Ascending aorta (tissue), 2 donors: ENCODE data around the gene SYT6. TPM values are rescaled to one million over a fixed set of nuclear protein-coding genes. Genes with fewer than 3 reads are reported as not detected.

Experiments
- DNase-seq, 2 donors: peaks; one replicate each; pipeline ENCODE4 v3.0.0-alpha.2; 2019; ENCODE audit warnings: low spot score in 2 of 2
- H3K27ac ChIP-seq, 2 donors: fragments of 200-600 bp; sonication (generic); one replicate each; pipeline ENCODE4 v1.5.1; 2016 to 2017; ENCODE audit warnings: mild to moderate bottlenecking in 1 of 2
- H3K27me3 ChIP-seq: fragments of 200-600 bp; sonication (generic); one replicate; pipeline ENCODE4 v1.5.1; 2017
- H3K36me3 ChIP-seq, 2 donors: fragments of 200-600 bp; sonication (generic); one replicate each; pipeline ENCODE4 v1.5.1; 2016
- H3K4me1 ChIP-seq, 2 donors: fragments of 200-600 bp; sonication (generic); one replicate each; pipeline ENCODE4 v1.5.1; 2016 to 2017; ENCODE audit warnings: mild to moderate bottlenecking in 1 of 2
- H3K4me3 ChIP-seq, 2 donors: fragments of 200-600 bp; sonication (generic); one replicate each; pipeline ENCODE4 v1.5.1; 2016 to 2017; ENCODE audit warnings: mild to moderate bottlenecking in 1 of 2
- H3K9me3 ChIP-seq, 2 donors: fragments of 200-600 bp; sonication (generic); one replicate each; pipeline ENCODE4 v1.5.1; 2016
- intact Hi-C: fragments of 100-400 bp; cut with DNase I; formaldehyde crosslinking; loops from one replicate; pipeline ENCODE4 v1.15.1; 2023
- total RNA-seq: library from RNA; depleted of rRNA; stranded (reverse); fragments of >200 nt; gene quantifications from one replicate; pipeline ENCODE4 v1.1.0, GENCODE V29; 2016
- TF ChIP-seq, protein P1 (sequence below), 3 experiments: fragments of 200-600 bp in 2 of 3; fragments of 450-650 bp in 1 of 3; sonication (generic) in 2 of 3; IDR thresholded peaks; one replicate each; pipeline ENCODE4 v1.5.1; 2016 to 2019; ENCODE audit warnings: antibody characterized with exemption in 3 of 3, mild to moderate bottlenecking in 1 of 3, moderate library complexity in 1 of 3

The SYT6 gene
- total RNA-seq, 1 donor from 2014 or later, result not detected

DNA sequence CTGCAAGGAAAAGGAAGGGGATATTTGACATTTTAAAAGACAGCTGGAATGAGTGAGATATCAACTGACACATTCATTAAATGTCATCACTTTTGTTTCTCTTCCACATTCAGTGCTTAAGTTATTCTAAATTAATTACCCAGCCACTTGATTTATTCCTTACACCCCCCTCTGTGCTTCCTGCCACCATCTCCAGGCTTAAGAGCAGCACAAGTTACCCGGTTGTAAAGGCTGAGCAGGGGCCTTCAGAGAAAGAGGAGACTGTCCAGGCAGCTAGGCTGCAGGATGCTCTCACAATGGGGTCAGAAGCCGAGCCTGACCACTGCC lies 71.4 kb downstream of the SYT6 start:
- TF ChIP-seq, protein P1, sequence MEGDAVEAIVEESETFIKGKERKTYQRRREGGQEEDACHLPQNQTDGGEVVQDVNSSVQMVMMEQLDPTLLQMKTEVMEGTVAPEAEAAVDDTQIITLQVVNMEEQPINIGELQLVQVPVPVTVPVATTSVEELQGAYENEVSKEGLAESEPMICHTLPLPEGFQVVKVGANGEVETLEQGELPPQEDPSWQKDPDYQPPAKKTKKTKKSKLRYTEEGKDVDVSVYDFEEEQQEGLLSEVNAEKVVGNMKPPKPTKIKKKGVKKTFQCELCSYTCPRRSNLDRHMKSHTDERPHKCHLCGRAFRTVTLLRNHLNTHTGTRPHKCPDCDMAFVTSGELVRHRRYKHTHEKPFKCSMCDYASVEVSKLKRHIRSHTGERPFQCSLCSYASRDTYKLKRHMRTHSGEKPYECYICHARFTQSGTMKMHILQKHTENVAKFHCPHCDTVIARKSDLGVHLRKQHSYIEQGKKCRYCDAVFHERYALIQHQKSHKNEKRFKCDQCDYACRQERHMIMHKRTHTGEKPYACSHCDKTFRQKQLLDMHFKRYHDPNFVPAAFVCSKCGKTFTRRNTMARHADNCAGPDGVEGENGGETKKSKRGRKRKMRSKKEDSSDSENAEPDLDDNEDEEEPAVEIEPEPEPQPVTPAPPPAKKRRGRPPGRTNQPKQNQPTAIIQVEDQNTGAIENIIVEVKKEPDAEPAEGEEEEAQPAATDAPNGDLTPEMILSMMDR (IDR thresholded peaks at IDR 0.05), result no peak
- no peaks in the 10 kb centered on the region for H3K27me3 ChIP-seq
- H3K4me1 ChIP-seq, result peaks cover 0 to 2% of the 10 kb centered on the region in 2 donors
- no peak for DNase-seq
- H3K9me3 ChIP-seq, result no peaks in the 10 kb centered on the region
- no peaks in the 10 kb centered on the region for H3K36me3 ChIP-seq
- H3K4me3 ChIP-seq, result no peak overlapping the region
- no peak overlapping the region for H3K27ac ChIP-seq
- intact Hi-C loops, result no loop called here

DNA sequence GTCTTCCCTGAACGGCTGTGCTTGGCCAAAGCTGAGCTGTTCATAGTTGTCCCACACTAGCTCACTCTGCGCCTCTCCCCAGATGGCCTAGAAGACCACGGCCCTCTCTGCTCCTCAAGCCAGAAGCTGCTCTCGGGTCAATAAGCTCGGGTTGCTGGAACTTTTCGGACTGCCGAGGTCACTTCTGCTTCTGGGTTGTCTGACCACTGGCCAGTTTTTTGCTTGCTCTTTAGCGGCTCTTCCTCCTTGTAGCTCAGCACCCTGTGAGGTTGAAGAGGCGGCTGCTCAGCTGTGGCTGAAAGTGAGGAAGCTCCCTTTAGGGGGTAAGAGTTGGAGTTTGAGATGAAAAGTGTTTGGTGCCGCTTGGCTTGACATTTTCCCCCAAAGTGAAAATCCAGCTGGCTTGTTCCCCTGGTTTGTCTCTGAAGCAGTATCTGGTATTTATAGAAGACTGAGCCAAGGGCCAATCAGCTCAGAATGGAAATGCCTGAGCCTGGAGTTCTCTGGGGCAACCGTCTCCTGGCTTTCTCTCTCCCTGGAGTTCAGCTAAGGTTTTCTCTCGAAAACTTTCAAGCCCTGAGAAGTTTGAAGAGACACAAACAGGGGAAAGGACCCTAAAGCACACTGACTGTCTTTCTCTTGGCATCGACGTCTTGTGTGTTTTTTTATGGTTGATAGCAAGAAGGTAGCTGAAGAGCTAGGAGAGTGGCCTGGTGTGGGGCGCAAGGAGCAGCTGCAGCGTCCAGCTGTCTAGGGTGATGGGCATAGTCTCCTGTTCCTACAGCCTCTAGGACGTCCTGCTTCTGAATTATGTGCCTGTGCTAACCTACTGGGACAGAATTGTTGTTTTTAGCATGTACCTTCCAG lies 72.0 kb downstream of the SYT6 start:
- no peak overlapping the region for H3K27ac ChIP-seq
- no peaks in the 10 kb centered on the region for H3K9me3 ChIP-seq
- TF ChIP-seq, protein P1 (IDR thresholded peaks at IDR 0.05), result no peak
- H3K4me1 ChIP-seq, result peaks cover 0 to 2% of the 10 kb centered on the region in 2 donors
- DNase-seq, result peak in 1 of 2 donors; percentile 64
- no peaks in the 10 kb centered on the region for H3K36me3 ChIP-seq
- intact Hi-C loops, result no loop called here
- H3K4me3 ChIP-seq, result peak overlapping the region in 1 of 2 donors; percentile 20
- no peaks in the 10 kb centered on the region for H3K27me3 ChIP-seq

DNA sequence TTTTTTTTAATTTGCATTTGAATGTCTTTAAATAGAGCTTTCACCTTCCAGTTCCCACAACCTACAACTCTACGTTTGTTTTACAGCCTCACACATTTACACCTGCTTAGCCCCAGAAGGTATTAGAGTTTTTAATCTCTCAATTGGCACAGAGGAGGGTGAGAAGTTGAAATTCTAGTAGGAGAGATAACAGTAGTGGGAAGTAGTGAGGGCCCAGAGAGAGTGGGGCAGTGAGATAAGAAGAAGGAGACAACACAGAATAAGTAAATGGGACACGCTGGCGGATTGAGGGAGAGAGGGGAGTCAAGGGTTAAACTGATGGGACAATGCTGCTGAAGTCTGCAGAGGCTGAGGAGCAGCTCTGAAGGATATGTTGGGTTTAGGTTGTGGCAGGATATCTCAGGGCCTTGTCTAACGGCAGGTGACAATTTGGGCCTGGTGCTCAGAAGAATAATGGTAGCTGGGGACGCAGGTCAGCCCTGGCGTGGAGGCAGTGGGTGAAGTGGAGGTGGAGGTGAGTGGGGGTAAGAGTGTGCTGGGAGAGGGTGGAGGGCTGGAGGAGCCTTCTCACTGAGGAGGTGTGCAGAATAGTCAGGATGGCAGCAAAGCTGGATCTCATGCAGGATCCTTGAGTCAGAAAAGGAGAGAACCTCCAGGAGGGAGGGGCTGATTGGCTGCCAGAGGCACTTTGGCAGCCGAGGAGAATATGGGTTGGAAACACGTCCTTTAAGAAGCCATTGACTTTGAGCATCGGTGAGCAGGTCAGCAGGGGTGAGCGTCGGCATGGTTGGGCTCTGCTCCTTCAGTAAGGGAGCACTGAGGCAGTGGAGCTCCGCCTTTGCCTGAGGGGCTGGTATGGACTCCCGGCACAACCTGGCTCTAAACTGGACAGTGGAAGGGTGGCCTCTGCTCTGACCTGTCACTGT lies 72.9 kb downstream of the SYT6 start:
- Histone ChIP-seq H3K4me1 (peaks cover 0 to 2% of the 10 kb centered on the region in 2 donors), H3K27me3 (no peaks in the 10 kb centered on the region), H3K36me3 (no peaks in the 10 kb centered on the region), H3K4me3 (no peak overlapping the region), H3K27ac (no peak overlapping the region), H3K9me3 (no peaks in the 10 kb centered on the region)
- no peak for DNase-seq
- intact Hi-C loops, result no loop called here
- TF ChIP-seq, protein P1 (IDR thresholded peaks at IDR 0.05), result no peak

DNA sequence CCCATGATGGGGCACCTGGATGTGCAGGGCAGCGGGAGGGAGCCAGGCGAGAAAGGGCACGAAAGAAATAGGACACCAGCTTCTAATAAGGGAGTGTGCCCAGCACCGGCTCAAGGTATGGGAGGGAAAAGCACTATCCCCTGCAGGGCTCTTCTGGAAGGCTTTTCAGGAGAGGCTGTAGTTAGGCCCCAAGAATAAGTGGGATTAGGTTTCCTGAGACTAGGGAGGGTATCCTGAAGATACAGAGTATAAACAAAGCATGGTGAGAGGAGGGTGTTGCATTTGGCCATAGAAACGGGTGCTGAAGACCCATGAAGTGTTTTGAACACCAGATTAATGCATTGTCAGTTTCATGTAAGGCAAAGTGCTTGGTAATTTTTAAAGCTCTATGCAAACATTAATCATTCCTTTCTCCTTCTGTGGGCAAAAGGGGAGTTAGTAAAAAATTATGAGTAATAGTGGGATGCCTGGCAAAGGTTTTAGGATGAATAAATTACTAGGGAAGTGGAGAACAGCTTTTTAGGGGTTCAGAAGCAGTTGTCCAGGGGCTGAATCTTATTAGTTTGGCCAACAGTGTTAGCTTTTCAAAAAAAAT lies 74.0 kb downstream of the SYT6 start:
- Histone ChIP-seq H3K27ac (no peak overlapping the region), H3K27me3 (no peaks in the 10 kb centered on the region), H3K4me1 (peaks cover 0 to 2% of the 10 kb centered on the region in 2 donors), H3K9me3 (no peaks in the 10 kb centered on the region), H3K36me3 (no peaks in the 10 kb centered on the region), H3K4me3 (no peak overlapping the region)
- intact Hi-C loops, result no loop called here
- TF ChIP-seq, protein P1 (IDR thresholded peaks at IDR 0.05), result no peak
- DNase-seq, result peak in 1 of 2 donors; percentile 18

DNA sequence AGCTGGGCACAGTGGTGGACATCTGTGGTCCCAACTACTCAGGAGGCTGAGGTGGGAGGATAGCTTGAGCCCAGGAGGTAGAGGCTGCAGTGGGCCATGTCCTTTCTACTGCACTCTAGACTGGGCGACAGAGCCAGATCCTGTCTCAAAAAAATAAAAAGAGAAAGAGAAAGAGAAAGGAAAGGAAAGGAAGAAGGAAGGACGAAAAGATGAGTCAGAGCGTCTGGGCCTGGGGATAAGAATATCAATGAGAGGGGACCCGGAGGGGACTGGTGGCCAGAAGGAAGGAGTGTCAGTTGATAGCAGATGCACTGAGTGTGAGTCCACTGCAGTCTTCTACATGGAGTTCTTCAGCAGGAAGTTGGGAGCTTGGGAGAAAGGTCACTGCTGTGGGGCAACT lies 75.6 kb downstream of the SYT6 start:
- DNase-seq, result peak in 1 of 2 donors; percentile 28
- intact Hi-C loops, result no loop called here
- TF ChIP-seq, protein P1 (IDR thresholded peaks at IDR 0.05), result no peak
- no peak overlapping the region for H3K27ac ChIP-seq
- H3K27me3 ChIP-seq, result no peaks in the 10 kb centered on the region
- H3K9me3 ChIP-seq, result no peaks in the 10 kb centered on the region
- H3K4me3 ChIP-seq, result no peak overlapping the region
- H3K36me3 ChIP-seq, result no peaks in the 10 kb centered on the region
- H3K4me1 ChIP-seq, result peaks cover 0 to 2% of the 10 kb centered on the region in 2 donors
